AG10803 (cell line): Measurements from ENCODE around the gene CTLA4.
A peak's percentile ranks its signal among the peaks of the same experiment; 100 is the strongest.
"Not testable (repeated sequence)": the region's sequence is repeated elsewhere in the genome, so short reads cannot be mapped to it uniquely, and the experiment has no call there.

Experiments used
- DNase-seq: peaks from one replicate; pipeline ENCODE4 v3.0.0; 2010; ENCODE audit warnings: low read depth
- H3K4me3 ChIP-seq: 2 replicates; pipeline ENCODE4 v1.5.1; 2011; ENCODE audit warnings: mild to moderate bottlenecking, low read length, control low read depth
- CTCF ChIP-seq: conservative IDR thresholded peaks from 2 replicates; pipeline ENCODE4 v1.5.1; 2011; ENCODE audit warnings: mild to moderate bottlenecking, low read length, control low read depth, inconsistent platforms

Gene CTLA4

DNA sequence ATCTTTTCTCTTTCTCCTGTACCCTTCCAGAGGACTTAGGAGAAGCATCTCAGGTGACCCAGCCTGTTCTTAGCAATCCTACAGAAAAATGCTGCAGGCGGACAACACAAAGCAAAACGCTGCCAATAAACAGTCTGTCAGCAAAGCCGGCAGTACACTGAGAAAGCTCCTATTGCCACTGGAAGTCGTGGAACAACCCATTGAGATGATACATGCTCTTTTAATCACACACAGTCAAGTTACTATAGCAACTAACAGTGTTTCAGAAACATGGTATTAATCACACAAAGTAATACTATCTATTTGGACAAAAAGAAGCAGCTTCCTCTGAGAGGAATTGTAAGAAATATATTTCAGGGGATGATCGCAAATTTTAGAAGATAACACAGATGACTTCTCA, 10.5 kb downstream of the CTLA4 start:
- H3K4me3 ChIP-seq, result no peak overlapping the region
- DNase-seq, result peak; percentile 26
- no peak for TF ChIP-seq CTCF

GRCh38 chr2:203880557-203881125, 13.1 kb downstream of the CTLA4 start:
- no peak overlapping the region for H3K4me3 ChIP-seq
- no peak for DNase-seq
- TF ChIP-seq CTCF, result no peak

GRCh38 chr2:203881185-203881584, 13.6 kb downstream of the CTLA4 start:
- not testable (repeated sequence) for H3K4me3 ChIP-seq, DNase-seq

DNA sequence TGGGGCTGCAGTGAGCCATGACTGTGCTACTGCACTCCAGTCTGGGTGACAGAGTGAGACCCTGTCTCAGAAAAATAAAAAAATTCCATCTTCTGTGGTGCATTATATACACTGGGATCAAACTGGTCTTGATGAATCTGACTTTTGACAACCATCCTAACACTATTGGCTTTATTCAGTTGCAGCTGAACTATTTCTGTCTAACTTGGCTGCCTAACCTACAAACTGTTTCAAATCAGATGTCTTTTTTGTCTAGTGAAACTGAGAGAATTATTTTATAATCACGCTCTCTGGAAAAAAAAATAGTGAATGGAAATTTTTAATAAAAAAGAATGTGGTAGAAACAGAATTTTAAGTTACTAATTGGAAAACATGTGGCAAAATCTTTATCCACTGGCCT, 15.0 kb downstream of the CTLA4 start:
- no peak for TF ChIP-seq CTCF
- DNase-seq, result no peak
- H3K4me3 ChIP-seq, result no peak overlapping the region

DNA sequence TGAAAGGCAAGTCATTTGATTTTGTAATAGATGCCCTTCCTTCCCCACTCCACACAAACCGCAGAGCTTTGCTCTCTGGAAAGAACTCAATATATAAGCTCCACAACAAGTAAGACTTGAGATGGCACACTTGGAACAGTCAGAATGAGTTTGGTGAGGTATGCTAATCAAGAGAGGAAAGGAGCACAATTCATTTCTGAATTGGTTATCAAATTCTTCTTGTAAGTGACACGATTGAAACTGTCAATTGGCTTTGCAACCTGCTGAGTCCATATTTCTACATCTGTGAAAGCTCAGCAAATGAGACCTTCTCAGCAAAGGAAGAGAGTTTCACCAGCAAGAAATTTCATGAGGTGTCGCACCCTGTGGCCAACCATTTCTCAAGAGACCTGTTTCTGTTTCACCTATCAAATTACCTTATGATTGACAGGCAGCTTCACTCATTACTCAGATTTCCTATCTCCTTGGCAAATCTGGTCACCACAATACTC, 19.1 kb downstream of the CTLA4 start:
- H3K4me3 ChIP-seq, result no peak overlapping the region
- no peak for TF ChIP-seq CTCF
- DNase-seq, result no peak

DNA sequence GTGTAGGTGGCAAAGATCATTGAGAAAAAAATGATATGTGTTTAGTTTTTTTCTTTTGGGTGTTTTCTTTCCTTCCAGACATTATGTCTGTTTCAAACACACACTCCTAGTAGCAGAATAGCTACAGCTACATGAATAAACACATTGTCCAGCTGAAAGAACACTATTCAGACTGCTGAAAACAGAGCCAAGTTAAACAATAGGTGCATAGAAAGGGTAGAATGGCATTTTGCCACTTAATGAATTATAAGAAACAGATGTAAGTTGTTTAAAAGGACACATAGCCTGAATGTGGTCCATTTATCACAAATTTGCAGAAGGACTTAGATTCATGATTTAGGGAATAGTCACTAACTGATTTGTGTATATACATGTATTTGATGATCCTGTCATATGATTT, 20.1 kb downstream of the CTLA4 start:
- no peak overlapping the region for H3K4me3 ChIP-seq
- DNase-seq, result no peak
- TF ChIP-seq CTCF, result no peak

DNA sequence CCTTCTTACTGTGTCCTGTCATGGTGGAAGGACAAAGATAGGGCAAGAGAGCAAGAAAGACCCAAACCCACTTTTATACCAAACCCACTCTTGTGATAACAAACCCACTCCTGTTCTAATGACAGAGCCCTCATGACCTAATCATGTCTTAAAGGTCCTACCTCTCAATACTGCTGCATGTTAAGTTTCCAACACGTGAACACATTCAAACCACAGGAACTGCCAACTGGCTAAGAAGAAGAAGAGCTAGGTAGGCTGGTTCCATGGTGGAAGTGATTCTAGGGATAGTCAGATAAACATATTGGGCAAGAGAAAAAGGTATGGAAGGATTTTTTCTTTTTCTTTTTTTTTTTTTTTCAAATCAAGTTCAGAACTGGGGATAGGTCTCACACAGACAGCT, 22.0 kb downstream of the CTLA4 start:
- no peak for DNase-seq
- no peak overlapping the region for H3K4me3 ChIP-seq
- no peak for TF ChIP-seq CTCF

GRCh38 chr2:203889944-203890343, 22.4 kb downstream of the CTLA4 start:
- H3K4me3 ChIP-seq, result no peak overlapping the region
- TF ChIP-seq CTCF, result no peak
- DNase-seq, result no peak
